ENCODE results near the gene COP1.

DNA sequence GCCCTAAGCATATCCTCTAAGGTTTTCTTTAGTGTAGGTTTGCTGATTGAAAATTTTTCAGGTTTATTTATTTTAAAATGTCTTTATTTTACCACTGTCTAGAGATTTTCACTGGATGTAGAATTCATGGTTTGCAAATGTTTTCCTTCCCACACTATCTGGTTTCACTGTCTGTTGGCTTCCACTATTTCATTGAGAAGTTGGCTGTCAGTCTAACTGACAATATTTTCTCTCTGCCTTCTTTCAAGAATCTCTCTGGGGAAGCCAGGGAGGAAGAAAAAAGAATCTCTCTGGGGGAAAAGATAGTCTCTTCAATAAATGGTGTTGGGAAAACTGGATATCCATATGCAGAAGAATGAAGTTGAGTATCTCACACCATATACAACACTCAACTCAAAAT, 226.0 kb downstream of the COP1 start:
- TF ChIP-seq POLR2A (IDR thresholded peaks at IDR 0.05; ENCODE audit: low read depth, low read length), result no peak
- no peak for TF ChIP-seq SREBF2 (IDR thresholded peaks at IDR 0.05; ENCODE audit: low read length)
- TF ChIP-seq RAD21 (IDR thresholded peaks at IDR 0.05; ENCODE audit: insufficient read depth, low read depth, low read length), result no peak
- no peak for TF ChIP-seq CREB1 (IDR thresholded peaks at IDR 0.05; ENCODE audit: low read depth)
- no peak for TF ChIP-seq MYB (IDR thresholded peaks at IDR 0.05; ENCODE audit: borderline replicate concordance, low read depth, low read length)
- no peak for TF ChIP-seq NR2C2 (IDR thresholded peaks at IDR 0.05; ENCODE audit: borderline replicate concordance, control insufficient read depth, insufficient read length, low read depth)
- TF ChIP-seq POLR2AphosphoS5 (IDR thresholded peaks at IDR 0.05; ENCODE audit: low read length), result no peak
- no peak for TF ChIP-seq YBX1 (IDR thresholded peaks at IDR 0.05)
- TF ChIP-seq BRCA1 (IDR thresholded peaks at IDR 0.05; ENCODE audit: low read depth, low read length), result no peak
- no peak for TF ChIP-seq YY1 (IDR thresholded peaks at IDR 0.05; ENCODE audit: low read depth, low read length)
- TF ChIP-seq STAT3 (IDR thresholded peaks at IDR 0.05; ENCODE audit: low read depth, low read length), result no peak
- TF ChIP-seq, protein P1, sequence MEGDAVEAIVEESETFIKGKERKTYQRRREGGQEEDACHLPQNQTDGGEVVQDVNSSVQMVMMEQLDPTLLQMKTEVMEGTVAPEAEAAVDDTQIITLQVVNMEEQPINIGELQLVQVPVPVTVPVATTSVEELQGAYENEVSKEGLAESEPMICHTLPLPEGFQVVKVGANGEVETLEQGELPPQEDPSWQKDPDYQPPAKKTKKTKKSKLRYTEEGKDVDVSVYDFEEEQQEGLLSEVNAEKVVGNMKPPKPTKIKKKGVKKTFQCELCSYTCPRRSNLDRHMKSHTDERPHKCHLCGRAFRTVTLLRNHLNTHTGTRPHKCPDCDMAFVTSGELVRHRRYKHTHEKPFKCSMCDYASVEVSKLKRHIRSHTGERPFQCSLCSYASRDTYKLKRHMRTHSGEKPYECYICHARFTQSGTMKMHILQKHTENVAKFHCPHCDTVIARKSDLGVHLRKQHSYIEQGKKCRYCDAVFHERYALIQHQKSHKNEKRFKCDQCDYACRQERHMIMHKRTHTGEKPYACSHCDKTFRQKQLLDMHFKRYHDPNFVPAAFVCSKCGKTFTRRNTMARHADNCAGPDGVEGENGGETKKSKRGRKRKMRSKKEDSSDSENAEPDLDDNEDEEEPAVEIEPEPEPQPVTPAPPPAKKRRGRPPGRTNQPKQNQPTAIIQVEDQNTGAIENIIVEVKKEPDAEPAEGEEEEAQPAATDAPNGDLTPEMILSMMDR (IDR thresholded peaks at IDR 0.05 in 2 of 3, conservative IDR thresholded peaks at IDR 0.05 in 1 of 3; ENCODE audit: control insufficient read depth in 2 of 3, extremely low read depth in 1 of 3, insufficient read depth in 1 of 3, low read depth in 3 of 3, low read length in 3 of 3), result no peak
- TF ChIP-seq RBBP5 (conservative IDR thresholded peaks at IDR 0.05), result no peak
